Bronchial epithelial cell (primary cell): Measurements from ENCODE around the gene B3GALT4. TPM values are rescaled to one million over a fixed set of nuclear protein-coding genes. Genes with fewer than 3 reads are reported as not detected.

Source experiments
- DNase-seq: peaks from one replicate; pipeline ENCODE4 v3.0.0-alpha.2; 2010; ENCODE audit warnings: low read depth
- FAIRE-seq: peaks from 2 replicates; lab custom pipeline; 2011; peaks lifted over from hg19 to GRCh38; lab: Jason Lieb, UNC
- H3K27me3 ChIP-seq: 2 replicates; pipeline ENCODE4 v1.5.1; 2011; ENCODE audit warnings: low read length; ENCODE audit not compliant: control insufficient read depth, insufficient read depth
- H3K36me3 ChIP-seq: 2 replicates; pipeline ENCODE4 v1.5.1; 2011; ENCODE audit warnings: low read length; ENCODE audit not compliant: control insufficient read depth, insufficient read depth
- H3K4me3 ChIP-seq: 2 replicates; pipeline ENCODE4 v1.5.1; 2011; ENCODE audit warnings: mild to moderate bottlenecking, low read depth, low read length, control low read depth
- total RNA-seq: library from RNA; depleted of rRNA; stranded (reverse); fragments of >200 nt; gene quantifications from 2 replicates; pipeline ENCODE4 v1.2.1, GENCODE V29; 2014
- TF ChIP-seq, protein P1 (sequence below): IDR thresholded peaks from 2 replicates; pipeline ENCODE4 v1.5.1; 2011; ENCODE audit warnings: mild to moderate bottlenecking, moderate library complexity, low read length, control low read depth, inconsistent platforms; ENCODE audit not compliant: insufficient read depth, severe bottlenecking

B3GALT4 gene
- total RNA-seq, 1 donor from 2014 or later: 3.9 TPM

DNA sequence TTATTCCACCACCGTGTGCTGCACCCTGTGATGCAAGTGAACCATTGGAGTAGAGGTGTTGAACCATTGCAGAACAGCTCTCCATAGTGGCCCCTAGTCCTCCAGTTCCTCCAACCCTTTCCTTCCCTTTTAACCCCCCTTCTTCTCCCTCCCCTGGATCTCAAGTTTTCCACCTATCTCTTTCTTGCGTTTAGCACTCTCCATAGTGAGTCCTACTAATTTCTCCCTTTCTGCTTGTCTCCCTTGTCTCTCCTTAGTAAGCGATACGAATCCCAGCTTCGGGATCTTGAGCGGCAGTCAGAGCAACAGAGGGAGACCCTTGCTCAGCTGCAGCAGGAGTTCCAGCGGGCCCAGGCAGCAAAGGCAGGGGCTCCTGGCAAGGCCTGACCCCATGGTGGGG, 13.5 kb downstream of the B3GALT4 start:
- DNase-seq (no peak), FAIRE-seq (no peak)
- TF ChIP-seq, protein P1, sequence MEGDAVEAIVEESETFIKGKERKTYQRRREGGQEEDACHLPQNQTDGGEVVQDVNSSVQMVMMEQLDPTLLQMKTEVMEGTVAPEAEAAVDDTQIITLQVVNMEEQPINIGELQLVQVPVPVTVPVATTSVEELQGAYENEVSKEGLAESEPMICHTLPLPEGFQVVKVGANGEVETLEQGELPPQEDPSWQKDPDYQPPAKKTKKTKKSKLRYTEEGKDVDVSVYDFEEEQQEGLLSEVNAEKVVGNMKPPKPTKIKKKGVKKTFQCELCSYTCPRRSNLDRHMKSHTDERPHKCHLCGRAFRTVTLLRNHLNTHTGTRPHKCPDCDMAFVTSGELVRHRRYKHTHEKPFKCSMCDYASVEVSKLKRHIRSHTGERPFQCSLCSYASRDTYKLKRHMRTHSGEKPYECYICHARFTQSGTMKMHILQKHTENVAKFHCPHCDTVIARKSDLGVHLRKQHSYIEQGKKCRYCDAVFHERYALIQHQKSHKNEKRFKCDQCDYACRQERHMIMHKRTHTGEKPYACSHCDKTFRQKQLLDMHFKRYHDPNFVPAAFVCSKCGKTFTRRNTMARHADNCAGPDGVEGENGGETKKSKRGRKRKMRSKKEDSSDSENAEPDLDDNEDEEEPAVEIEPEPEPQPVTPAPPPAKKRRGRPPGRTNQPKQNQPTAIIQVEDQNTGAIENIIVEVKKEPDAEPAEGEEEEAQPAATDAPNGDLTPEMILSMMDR: no peak
- Histone ChIP-seq H3K36me3 (peaks cover 28% of the 10 kb centered on the region), H3K4me3 (peak overlapping the region; percentile 80), H3K27me3 (no peaks in the 10 kb centered on the region)

DNA sequence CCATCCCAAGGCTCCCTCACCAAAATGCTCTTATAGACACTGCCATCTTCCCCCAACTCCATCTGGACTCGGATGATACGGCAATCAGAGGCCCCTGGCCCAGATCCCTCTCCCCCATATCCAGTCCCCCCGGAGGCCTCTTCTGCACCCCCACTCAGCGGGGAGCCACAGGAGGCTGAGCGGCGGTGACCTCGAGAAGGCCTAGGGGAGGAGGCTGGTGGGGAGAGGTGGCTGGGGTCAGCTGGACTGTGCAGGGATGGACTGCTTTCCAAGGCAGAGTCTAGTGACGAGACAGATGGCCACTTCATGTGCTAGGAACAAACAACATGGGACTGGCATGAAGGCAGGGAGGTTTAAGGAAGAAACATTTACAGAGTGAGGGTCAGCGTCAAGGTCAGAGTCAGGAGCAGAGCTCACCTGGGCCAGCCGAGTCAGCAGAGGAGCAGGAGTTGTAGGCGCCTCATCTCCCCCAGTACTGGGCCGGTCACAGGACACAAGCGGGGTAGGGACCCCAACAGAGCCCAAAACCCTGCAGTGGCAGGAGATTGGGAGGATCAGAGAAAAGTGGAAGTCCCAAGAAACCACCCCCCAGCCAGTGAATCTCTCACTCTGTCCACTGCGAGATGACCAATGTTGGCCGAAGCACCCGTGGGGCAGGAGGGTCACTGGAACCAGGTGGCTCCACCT, 16.2 kb downstream of the B3GALT4 start:
- DNase-seq (no peak), FAIRE-seq (no peak)
- H3K4me3 ChIP-seq: no peak overlapping the region
- H3K36me3 ChIP-seq: peaks cover 27% of the 10 kb centered on the region
- TF ChIP-seq, protein P1: no peak
- H3K27me3 ChIP-seq: no peaks in the 10 kb centered on the region

DNA sequence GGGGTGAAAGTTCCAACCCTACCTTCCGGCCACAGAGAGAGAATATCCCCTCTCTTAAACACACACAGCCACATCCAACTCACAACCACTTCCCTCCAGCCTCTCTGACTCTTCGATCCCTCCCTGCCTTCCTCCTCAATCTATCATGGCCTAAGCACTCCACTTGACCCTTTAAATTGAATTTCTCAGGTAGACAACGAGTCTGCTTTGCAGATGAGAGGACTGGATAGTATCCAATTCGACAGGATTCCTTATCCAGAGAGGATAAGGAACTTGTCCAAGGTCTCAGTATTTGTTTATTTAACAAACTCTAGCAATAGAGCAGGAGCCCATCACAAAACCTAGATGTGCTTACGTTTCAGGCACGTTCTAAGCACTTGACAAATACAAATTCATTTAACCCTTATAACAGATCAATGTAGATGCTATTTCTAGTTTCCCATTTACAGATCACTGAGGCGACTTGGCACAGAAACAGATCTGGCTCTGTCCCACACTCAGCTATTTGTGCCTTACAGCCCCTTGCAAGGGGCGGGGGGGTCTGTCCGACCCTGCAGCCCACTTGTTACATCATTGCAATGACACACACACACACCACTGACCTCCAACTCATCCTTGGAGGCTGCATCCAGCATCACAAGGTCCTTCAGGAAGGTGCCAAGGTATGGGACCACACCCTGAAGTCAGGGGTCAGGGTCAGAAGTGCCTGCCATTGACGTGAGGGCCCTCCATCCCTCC, 17.3 kb downstream of the B3GALT4 start:
- H3K36me3 ChIP-seq: peaks cover 27% of the 10 kb centered on the region
- FAIRE-seq: no peak
- H3K4me3 ChIP-seq: no peak overlapping the region
- TF ChIP-seq, protein P1: no peak
- H3K27me3 ChIP-seq: no peaks in the 10 kb centered on the region
- no peak for DNase-seq

DNA sequence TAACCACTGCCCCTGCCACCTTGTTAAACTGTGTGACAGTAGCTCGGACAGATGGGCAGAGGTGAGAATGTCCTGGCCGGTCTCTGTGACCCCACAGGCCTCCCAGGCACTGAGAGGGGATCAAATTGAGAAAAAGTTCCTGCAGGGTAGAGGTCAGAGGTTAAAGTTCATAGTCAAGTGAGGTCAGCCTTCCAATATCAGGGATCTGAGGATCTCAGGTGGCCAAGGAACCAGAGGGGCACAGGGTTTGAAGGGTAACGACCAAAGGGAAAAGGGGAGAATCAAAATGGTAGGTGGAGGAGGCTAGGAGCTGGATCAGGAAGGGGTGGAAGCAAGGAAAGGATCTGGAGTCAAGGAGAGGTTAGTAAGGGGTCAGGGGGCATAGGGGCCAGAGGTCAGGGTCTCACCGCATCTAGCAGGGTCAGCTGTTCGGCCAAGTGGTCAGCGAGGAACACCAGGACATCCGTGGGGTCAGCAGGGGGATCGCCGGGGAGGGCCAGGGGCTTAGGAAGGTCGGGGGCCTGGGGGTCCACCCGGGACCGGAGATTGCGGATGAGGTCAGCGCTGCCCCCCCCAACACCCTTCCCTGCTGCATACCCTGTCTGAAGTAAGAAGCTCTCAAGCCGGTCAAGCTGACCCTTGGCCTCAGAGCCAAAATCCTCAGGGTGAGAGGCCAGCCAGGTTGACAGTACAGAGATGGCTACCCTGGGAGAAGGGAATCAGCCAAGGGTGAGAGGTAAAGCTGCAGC, 18.9 kb downstream of the B3GALT4 start:
- TF ChIP-seq, protein P1: no peak
- H3K4me3 ChIP-seq: no peak overlapping the region
- no peak for DNase-seq
- H3K36me3 ChIP-seq: peaks cover 27% of the 10 kb centered on the region
- no peaks in the 10 kb centered on the region for H3K27me3 ChIP-seq
- no peak for FAIRE-seq

DNA sequence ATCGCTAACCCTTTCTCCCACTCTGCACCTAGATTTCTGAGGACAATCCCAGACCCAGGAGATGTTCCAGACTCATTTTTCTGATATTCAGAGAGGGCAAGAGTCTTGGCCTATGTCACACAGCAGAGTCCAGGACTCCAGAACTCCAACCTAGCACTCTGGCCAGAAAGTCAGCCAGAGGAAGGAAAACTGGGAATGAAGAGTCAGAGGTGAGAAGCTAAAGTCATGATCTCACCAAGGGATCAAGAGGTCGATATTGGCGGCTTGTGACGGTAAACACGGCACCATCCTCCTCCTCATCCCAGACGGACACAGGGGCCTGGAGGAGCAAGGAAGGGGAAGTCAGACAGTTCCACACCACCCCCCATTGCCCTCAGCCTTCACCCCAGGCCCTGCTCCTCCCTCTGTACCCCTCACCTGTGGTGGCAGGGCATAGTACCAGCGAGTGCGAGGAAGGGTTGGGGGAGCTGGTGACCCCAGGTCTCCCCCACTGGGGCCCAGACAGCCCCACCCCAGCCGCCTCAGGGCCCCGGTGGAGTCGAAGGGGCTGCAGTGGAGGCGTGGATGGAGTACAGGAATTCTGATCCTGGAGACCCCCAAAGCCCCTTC, 20.0 kb downstream of the B3GALT4 start:
- Histone ChIP-seq H3K27me3 (no peaks in the 10 kb centered on the region), H3K4me3 (peak overlapping the region; percentile 90), H3K36me3 (peaks cover 24% of the 10 kb centered on the region)
- DNase-seq: no peak
- TF ChIP-seq, protein P1: no peak
- FAIRE-seq: no peak
